GM12875 (cell line): Measurements from ENCODE around the gene WNT3A.
A peak's percentile ranks its signal among the peaks of the same experiment; 100 is the strongest.

ENCODE experiments used
- H3K4me3 ChIP-seq: one replicate; pipeline ENCODE4 v1.5.1; 2011; ENCODE audit warnings: low read depth, low read length, control low read depth
- TF ChIP-seq, protein P1 (sequence below): IDR thresholded peaks from 2 replicates; pipeline ENCODE4 v1.5.1; 2011; ENCODE audit warnings: low read depth, mild to moderate bottlenecking, control low read depth, inconsistent platforms, low read length, moderate library complexity, borderline replicate concordance; ENCODE audit not compliant: insufficient read depth

WNT3A gene

DNA sequence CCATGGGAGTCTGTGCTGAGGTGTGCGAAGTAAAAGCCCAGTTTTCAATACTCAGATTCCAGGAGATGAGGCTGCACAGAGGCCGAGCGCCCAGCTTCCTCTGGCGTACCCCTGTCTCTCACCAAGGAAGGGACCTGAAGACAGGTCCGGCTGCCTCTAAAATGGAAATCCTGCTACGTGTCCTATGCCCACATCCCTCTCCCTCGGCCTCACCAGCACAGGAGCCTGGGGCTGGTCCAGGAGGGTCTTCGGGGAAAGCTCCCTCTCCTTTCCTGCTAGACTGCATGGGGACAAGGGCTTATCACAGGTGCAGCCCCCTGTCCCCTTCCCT is 101.9 kb downstream of the WNT3A start:
- TF ChIP-seq, protein P1, sequence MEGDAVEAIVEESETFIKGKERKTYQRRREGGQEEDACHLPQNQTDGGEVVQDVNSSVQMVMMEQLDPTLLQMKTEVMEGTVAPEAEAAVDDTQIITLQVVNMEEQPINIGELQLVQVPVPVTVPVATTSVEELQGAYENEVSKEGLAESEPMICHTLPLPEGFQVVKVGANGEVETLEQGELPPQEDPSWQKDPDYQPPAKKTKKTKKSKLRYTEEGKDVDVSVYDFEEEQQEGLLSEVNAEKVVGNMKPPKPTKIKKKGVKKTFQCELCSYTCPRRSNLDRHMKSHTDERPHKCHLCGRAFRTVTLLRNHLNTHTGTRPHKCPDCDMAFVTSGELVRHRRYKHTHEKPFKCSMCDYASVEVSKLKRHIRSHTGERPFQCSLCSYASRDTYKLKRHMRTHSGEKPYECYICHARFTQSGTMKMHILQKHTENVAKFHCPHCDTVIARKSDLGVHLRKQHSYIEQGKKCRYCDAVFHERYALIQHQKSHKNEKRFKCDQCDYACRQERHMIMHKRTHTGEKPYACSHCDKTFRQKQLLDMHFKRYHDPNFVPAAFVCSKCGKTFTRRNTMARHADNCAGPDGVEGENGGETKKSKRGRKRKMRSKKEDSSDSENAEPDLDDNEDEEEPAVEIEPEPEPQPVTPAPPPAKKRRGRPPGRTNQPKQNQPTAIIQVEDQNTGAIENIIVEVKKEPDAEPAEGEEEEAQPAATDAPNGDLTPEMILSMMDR = no peak

DNA sequence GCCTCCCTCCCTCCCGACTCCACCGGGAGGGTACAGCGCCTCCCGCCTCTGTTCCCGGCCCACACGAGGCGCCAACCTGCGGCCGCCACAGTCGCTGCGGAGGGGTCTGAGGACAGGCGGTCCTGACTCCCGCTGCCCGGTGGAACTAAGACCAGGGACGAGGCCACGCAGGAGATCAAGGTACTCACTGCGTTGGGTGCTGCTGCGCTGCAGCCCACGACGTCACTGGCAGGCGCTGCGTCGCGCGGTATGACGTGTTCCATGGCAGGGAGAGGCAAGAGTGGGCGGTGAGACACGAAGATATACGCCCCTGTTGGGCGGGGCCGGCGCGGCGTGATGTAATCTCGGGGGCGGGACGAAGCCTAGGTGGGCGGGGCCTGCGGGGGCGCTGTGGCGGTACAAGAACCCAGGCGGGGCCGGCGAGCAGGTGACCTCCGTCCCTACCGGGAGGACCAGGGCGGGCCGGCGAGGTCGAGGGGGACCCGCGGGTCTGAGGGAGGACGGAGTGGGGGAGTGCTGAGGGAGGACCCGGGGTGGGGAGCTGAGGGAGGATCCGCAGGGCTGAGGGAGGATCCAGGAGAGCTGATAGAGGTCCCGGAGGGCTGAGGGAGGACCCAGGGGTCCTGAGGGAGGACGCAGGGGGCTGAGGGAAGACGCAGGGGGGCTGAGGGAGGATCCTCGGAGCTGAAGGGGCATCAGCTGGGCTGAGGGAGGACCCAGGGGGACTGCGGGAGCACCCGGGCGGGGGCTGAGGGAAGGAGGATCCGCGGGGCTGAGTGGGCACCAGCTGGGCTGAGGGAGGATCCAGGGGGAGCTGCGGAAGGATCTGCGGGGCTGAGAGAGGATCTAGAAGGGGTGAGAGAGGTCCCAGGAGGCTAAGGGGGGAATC is 102.5 kb downstream of the WNT3A start, which contains the start of gene MRPL55:
MRPL55 (minus strand) TSS at position 227 of the 889 bp plus-strand sequence. CDS start 1,039 bp downstream, outside the sequence.
- H3K4me3 ChIP-seq = peak within 1 kb of the TSS; percentile 76
- TF ChIP-seq, protein P1 = no peak

More for the DNA sequence above, 101.9 kb downstream of the WNT3A start:
- H3K4me3 ChIP-seq = peak overlapping the region; percentile 76

DNA sequence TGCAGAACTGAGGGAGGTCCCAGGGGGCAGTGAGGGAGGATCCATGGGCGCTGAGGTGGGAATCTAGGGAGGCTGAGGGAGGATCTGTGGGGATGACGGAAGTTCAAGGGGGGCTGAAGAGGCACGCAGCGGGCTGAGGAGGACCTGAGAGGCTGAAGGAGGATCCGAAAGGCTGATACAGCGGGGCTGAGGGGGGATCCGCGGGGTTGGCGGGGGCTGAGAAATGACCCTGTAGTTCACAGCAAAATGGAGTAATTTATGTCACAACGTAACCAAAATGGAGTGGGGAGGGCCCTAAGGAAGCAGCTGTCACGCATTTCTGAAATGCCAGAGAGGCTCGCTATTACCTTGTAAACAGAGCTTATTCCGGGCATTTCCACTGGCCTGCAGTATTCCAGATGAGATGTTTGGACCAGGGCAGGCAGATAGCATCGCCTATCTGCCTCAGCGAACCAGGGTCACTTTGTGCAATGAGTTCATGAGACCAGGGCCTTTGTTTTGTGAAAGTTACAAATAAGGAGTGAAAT is 103.2 kb downstream of the WNT3A start:
- H3K4me3 ChIP-seq = peak overlapping the region; percentile 76
- TF ChIP-seq, protein P1 = no peak

DNA sequence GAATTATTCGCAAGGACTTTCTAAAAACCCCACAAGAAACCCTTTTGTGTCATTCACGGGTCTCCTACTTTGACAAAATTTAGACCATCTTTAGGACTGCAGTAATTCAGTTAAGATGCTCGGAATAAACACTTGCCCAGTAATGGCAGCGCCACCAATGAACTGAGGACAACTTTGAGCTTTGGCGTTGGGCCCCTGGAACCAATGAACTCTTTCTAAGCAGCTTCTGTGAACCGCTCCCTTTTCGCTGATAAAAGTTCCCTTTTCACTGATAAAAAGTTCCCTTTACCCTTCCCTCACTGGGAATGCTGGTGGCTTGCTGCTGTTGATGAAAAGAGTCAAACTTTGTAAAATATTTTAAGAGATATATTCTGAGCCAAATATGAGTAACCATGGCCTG is 103.8 kb downstream of the WNT3A start:
- no peak overlapping the region for H3K4me3 ChIP-seq
- TF ChIP-seq, protein P1 = no peak
